Measurements from ENCODE around the gene ZNF536.

The ZNF536 gene

DNA sequence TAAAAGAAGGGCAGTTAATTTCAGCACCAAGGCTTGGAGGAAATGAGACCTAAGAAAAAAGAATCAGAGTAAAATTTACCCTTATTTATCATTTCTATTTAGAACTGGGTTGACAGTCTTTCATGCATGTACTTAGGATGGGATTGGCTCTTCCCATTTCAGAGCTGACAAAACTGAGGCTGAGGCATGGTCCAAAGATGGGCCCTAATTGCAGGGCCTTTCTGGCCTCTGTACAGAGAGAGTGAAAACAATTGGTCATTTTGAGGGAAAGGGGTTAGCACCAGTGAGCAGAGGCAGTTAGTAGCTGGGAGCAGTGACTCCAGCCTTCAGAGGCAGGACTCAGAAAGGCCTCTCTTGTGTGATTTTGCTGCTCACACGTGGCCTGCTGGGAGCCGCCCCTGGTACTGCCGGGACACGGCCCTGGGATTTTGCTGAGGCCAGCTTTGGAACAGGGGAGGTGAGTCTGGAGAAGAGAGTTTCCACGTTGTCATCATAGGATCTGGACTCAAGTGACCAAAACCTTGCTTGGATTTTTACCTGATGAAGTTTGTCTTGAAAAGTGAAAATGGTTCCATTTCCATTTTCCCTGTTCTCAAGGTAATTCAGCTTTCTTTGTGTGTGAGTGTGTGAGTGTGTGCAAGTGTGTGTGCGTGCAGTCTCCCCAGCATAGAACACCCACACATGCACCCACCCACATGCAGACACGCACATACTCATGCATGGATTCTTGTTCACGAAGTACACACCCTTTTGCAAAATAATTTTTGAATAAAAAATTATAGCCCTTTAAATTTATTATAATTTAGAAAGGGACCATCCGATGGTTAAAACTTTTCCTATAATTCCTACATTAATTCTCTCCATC, at the start of gene ZNF536:
Gene ZNF536 (plus strand): TSS at position 425 of the 865 bp plus-strand sequence. CDS start 71,179 bp downstream, outside the sequence.
- DNase-seq = no peak

GRCh38 chr19:30322641-30323320, 49.4 kb upstream of the ZNF536 start:
- no peak for DNase-seq

DNA sequence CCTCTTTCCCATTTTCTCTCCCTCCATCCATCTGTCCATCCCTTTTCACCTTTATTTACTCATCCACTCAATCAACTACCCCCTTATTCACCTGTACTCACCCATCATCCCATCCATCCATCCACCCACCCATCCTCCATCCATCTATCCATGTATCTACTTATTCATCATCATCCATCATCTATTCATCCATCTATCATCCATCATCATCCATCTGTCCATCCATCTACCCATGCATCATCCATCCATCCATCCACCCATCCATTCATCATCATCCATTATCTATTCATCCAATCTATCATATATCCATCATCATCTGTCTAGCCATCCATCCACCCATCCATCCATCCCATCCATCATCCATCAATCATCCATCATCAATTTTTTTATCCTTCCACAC, 48.3 kb upstream of the ZNF536 start:
- no peak for DNase-seq

GRCh38 chr19:30324982-30325381, 47.2 kb upstream of the ZNF536 start:
- no peak for DNase-seq

GRCh38 chr19:30325676-30326392, 46.4 kb upstream of the ZNF536 start:
- no peak for DNase-seq

DNA sequence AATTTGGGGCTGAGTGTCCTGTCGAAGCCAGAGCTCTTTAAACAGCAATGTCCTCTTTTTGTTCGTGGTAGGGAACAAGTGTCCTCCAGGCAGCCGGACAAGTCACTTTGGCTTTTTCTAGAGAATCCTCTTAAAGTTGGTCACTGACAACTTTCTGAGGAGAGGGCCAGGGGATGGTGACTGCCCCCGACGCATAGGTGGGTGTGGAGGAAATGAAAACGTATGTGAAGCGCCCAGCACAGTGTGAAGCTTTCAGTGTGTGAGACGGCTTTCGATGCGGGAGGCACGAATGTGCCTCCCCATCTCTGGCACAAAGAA, 45.8 kb upstream of the ZNF536 start:
- no peak for DNase-seq

- no peak for DNase-seq
Observed at GRCh38 chr19:30327331-30327730, 44.9 kb upstream of the ZNF536 start.

- no peak for DNase-seq
Observed at GRCh38 chr19:30328096-30328495, 44.1 kb upstream of the ZNF536 start.

DNA sequence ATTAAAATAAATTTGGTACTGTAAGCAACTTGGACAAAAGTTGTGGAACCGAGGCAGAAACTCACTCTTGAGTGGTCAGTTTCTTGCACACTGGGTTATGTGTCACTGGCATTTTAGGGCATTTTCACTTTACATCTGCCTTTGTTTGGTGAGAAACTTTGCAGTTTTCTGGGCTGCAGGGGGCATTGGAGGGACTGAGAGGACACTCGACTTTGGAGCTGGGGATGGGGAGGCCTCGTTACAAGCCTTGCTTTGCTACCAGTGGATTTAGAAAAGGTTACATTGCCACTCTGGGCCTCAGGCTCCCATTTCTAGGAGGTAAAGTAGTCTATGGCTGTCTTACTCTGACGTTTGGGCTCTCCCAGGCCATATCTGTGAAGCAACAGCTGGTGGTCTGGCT, 41.9 kb upstream of the ZNF536 start:
- DNase-seq = no peak

- DNase-seq = no peak
Observed at GRCh38 chr19:30332445-30333234, 39.5 kb upstream of the ZNF536 start.

DNA sequence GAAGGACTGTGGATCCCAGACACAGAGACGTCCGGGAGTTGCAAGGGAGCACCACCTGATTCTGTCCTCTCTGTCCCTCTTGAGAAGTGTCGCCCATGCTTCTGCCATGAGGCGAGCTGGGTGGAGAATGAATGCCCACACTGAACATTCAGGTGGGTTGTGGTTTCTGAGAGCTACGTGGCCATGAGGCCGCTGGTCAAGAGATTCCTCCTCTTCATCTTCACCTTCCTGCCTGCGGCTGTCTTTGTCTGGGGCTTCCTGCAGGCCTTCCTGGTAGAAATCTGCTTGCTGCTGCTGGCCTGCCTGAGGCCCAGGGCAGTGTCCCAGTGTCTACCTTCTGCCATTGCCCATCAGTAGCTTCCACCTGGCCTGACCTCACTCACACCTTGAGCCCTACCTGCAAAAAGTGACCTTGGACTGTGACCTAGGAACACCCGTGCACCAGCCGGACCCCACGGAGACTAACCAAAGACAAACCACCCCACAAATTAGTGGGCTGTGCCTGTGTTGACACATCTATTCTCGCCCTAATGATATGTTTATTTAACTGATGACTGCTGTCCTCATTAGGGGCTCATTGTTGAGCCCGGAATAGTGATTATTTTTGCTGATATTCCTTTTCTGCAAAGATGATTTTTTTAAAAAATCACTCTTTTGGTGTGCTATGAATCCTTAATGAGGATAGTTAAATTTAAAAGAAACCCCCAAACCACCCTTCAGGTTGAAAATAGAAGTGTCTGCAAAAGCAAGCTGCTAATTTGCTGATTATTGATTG, 38.7 kb upstream of the ZNF536 start:
- no peak for DNase-seq

GRCh38 chr19:30334841-30335240, 37.3 kb upstream of the ZNF536 start:
- DNase-seq = no peak

GRCh38 chr19:30335306-30335886, 36.8 kb upstream of the ZNF536 start:
- DNase-seq = no peak

DNA sequence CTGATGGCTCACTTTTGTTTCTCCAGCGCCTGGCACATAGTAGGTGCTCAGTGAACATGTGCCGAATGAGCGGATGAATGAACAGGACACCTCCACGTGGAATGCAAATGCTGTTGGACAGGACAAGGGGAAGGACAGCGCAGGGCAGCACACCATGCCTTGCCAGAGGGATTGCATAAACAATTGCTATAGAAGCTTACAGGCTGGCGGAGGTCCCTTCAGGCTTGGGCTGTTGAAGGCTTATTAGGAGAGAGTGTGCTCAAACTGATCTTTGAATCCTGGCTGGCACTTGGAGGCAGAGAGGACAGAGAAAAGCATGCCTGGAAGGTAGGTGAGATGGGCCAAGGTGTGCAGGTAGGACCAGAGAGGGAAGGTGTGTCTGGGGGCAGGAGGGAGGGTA, 35.9 kb upstream of the ZNF536 start:
- no peak for DNase-seq

GRCh38 chr19:30338041-30338456, 34.1 kb upstream of the ZNF536 start:
- no peak for DNase-seq

DNA sequence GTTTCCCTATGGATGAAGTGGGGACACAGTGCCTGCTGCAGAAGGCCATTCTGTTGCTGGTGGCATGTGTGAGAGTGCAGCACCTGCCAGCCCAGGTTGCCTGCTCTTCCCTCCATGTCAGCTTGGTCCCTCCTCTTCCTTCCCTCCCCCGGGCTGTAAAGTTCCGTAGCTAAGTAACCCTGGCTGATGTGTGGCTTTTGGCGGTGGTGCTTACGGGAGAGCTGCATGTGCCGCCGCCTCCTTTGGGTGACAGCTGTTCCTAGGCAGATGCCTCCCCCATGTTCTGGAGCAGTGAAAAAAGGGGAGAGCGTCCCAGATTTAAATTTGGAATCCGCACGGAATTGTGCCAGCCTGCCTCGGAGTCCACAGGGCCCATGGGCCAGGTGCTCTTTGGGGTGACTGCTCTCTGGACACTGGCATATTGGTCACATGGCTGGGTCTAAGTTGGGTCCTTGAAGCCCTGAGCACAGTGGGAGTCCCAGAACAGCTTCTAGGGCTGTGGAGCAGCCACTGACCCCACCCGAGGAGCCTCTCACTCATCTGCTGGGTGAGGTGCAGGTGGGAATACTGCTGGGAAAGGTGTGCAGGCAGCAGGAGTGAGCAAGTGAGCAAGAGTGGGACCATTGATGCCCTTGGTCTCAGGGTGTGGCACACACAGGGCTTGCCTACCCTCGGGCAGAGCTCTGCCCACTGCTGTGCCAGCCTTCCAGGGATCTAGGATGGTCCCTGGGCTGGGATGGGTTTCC, 33.1 kb upstream of the ZNF536 start:
- DNase-seq = no peak

DNA sequence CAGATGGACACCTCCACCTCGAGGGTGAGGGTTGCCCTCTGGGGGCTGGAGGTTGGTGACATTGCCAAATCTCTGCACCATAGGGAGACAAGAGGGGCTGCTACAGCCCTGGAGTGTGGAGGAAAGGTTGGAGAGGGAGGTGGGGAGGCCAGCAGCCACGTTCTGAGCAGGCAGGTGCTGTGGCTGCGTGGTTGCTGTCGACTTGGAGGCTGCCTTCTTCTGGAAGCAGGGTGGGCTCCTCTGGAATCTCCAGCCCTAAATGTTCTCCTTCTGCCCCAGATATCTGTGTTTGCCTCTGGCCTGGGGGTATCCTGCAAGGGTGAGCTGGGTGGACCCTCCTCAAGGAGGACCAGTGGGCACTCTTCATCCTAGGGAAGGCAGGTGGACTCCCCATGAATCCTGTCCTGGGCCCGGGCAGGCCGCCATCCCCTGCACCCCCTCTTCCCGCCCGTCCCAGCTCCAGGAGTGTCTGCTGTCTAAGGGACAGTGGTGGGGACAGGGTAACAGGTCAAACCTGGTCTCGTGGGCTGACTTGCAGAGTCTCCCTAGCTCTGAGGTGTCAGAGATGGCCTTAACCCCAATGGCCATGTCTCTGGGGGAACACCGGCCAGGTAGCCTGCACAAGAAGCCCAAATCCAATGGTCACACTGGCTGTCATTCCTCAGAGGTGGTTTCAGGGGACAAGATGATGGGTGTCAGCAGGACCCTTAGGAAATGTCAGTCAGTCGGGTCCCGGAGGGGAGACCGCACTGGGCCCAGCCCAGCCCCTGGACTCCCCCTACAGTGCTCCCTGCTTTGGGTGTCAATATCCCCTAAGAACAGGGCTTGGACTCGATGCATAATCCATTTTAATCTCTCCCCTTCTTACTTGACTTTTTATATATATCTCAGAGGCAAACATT, 32.3 kb upstream of the ZNF536 start:
- DNase-seq = no peak

DNA sequence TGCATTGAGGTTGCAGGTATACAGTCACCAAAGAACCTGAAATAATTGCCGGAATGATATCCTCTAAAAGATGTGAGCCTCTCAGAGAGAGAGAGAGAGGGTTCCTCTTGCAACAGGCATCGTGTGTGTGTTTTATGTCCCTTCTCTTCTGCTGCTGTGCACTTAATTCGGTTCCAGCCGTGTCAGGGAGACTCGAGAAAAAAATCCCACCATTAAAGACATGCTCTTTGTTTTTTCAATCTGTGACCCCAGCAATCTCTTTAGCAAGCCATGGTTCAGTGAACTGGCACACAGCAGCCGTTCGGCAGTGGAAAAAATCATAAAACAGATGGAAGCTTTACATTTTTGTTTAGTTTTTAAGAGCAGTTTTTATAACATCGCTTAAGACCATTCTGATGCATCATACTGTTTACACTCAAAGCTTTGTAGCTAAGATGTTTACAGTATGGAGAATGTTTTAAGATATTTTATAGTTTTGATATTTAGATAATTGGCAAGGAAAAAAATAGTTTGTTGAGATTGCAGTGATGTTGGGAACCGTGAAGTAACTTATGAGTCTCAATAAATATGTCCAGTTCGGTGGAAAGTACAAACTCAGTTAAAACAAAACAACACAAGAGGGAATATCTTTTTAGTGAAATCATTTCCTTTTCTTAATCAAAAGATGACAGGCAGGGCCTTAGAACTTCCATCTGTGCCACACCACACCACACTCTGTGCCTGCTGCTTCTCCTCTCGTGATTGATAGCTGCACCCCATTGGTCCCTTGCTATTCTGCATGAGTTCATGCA, 31.2 kb upstream of the ZNF536 start:
- DNase-seq = no peak

DNA sequence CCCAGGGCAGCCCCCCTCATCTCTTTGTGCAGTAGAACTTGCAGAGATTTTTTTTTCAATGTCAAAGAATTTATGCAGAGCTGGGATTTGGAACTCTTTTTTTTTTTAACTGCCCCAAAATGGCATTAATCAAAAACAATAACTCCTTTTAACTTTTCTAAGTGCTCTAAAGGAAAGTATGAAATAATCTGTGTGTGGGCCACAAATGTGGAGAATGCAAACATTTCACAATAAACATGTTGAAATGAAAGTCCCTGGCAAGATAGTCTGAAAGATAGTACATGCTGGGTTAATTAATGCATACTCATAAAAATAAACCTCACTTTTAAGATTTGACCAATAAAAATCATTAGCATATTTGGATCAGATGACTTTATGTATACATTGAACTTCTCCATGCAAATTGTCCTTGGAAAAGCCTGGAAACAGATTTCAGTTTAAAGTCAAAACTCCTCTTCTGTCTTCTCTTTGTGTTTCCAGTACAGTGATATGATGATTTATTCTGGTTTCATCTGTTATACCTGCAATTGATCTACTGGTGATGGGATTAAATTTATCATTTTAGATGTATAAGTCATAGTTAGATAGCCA, 30.5 kb upstream of the ZNF536 start:
- no peak for DNase-seq

Measured in stimulated activated naive CD4-positive, alpha-beta T cell treated with Interleukin-2 at 50 U/mL for 16 hours (primary cell).